SK-N-MC (cell line): ENCODE results near the gene PTGFR.

Experiments
- EZH2 ChIP-seq: fragments of 200-600 bp; sonication (generic); IDR thresholded peaks from one replicate; pipeline ENCODE4 v1.6.1; 2017; ENCODE audit warnings: antibody characterized with exemption
- POLR2AphosphoS5 ChIP-seq: IDR thresholded peaks from 2 replicates; pipeline ENCODE4 v1.6.1; 2012; ENCODE audit warnings: mild to moderate bottlenecking, low read depth, low read length, borderline replicate concordance

GRCh38 chr1:78549891-78550290 is 59.1 kb downstream of the PTGFR start:
- TF ChIP-seq POLR2AphosphoS5: no peak
- TF ChIP-seq EZH2: no peak
